ENCODE measurements around the gene UBTF. TPM values are rescaled to one million over a fixed set of nuclear protein-coding genes. Genes with fewer than 3 reads are reported as not detected.

UBTF gene
- total and polyA plus RNA-seq, 2 of the 8 experiments (the other 6 are each of a cell fraction or from before 2014, with no cell fraction given) = 14.7 to 106 TPM

DNA sequence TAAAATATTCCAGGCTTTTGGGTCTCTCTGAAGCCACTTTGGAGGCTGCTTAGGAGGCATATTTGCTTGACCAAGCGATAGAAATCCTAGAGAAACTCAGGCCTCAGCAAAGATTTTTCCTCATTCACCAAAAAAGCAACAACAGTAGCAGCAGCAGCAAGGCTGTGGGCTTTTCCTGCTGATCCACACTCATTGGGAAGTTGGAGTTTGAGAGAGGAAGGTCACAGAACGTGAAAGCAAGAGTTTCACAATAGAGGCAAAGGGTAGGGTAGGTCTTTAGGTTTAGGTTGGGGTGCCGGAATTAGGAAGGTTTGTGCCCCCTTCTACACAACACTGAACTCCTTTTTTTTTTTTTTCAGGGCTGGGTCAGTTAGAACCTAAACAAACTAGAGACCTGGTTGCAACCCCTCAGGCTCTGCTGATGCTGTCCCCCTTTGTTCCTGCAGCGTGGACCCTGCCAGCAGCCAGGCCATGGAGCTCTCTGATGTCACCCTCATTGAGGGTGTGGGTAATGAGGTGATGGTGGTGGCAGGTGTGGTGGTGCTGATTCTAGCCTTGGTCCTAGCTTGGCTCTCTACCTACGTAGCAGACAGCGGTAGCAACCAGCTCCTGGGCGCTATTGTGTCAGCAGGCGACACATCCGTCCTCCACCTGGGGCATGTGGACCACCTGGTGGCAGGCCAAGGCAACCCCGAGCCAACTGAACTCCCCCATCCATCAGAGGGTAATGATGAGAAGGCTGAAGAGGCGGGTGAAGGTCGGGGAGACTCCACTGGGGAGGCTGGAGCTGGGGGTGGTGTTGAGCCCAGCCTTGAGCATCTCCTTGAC is 30.7 kb downstream of the UBTF start:
- H3K4me1 ChIP-seq (replicated peaks in 1 of 4; ENCODE audit: control insufficient read depth in 3 of 4, insufficient read depth in 4 of 4, low read length in 3 of 4) = peaks cover 0 to 15% (median 10%) of the 10 kb centered on the region in 4 experiments; a peak in 6 of 7 replicates
- H3K4me3 ChIP-seq (ENCODE audit: extremely low read depth in 1 of 4, insufficient read depth in 2 of 4, low read depth in 3 of 4, low read length in 4 of 4) = no peak overlapping the region
- H2BK15ac ChIP-seq (ENCODE audit: low read length) = no peak overlapping the region
- H3K9ac ChIP-seq (replicated peaks in 1 of 4; ENCODE audit: extremely low read depth in 1 of 4, low read depth in 3 of 4, low read length in 3 of 4) = no peak overlapping the region
- H3K23me2 ChIP-seq (ENCODE audit: low read depth, low read length) = no peaks in the 10 kb centered on the region; the same call in 1 of the 2 replicates
- CTCF ChIA-PET (ENCODE audit: partially characterized antibody) = interaction anchor here (0.7 to 1.8 kb wide), 10 partner anchors 9 to 520 kb away, joined by 3 to 6 read pairs (median 3); partner anchors contain the start of genes ASB16 and DBF4B
- H2AK5ac ChIP-seq (ENCODE audit: low read depth, low read length) = no peak overlapping the region
- no peak overlapping the region for H2AFZ ChIP-seq (ENCODE audit: low read length)
- peaks cover 6% of the 10 kb centered on the region for H3K79me1 ChIP-seq (ENCODE audit: low read depth, low read length)
- peaks cover 3 to 18% (median 9%) of the 10 kb centered on the region in 4 experiments; a peak in 5 of 8 replicates for H3K36me3 ChIP-seq (ENCODE audit: control insufficient read depth in 2 of 4, insufficient read depth in 4 of 4, low read length in 3 of 4)
- FAIRE-seq = no peak
- 93% methylated on average over 12 of the region's 12 CpGs; no CpG with 5 or more reads in 1 of the 2 experiments for WGBS, 2 experiments (ENCODE audit: extremely low coverage in 1 of 2, insufficient coverage in 1 of 2, insufficient read length in 1 of 2, insufficient replicate concordance in 2 of 2, low coverage in 1 of 2, low lambda C conversion rate in 2 of 2, missing lambda C conversion rate in 1 of 2)
- POLR2A ChIA-PET (ENCODE audit: partially characterized antibody) = interaction anchor here (1.0 to 4.4 kb wide), 9 partner anchors 10 to 153 kb away, joined by 3 to 32 read pairs (median 6); partner anchors contain the start of gene ATXN7L3
- H2BK20ac ChIP-seq (ENCODE audit: low read length) = no peak overlapping the region
- no peak overlapping the region for H2BK120ac ChIP-seq (replicated peaks; ENCODE audit: low read depth, low read length)
- H4K8ac ChIP-seq (ENCODE audit: extremely low read depth, insufficient read depth, low read length) = no peak overlapping the region
- H3K79me2 ChIP-seq (ENCODE audit: control insufficient read depth in 1 of 2, insufficient read depth in 2 of 2, low read length in 2 of 2) = peaks cover 0 to 32% of the 10 kb centered on the region in 2 experiments; a peak in 2 of 4 replicates
- H4K91ac ChIP-seq (replicated peaks; ENCODE audit: insufficient read length, low read length) = no peak overlapping the region
- H4K5ac ChIP-seq (ENCODE audit: insufficient read length, low read depth, low read length) = no peak overlapping the region
- H3K56ac ChIP-seq (replicated peaks; ENCODE audit: insufficient read length, low read depth, low read length) = no peak overlapping the region
- no peak overlapping the region for H3K4ac ChIP-seq (replicated peaks; ENCODE audit: insufficient read length, low read depth, low read length)
- no peaks in the 10 kb centered on the region for H3K27me3 ChIP-seq (replicated peaks in 1 of 4; ENCODE audit: control insufficient read depth in 3 of 4, extremely low read depth in 1 of 4, insufficient read depth in 3 of 4, low read length in 3 of 4)
- no peak overlapping the region for H3K27ac ChIP-seq (ENCODE audit: low read depth, low read length)
- no peak overlapping the region for H3K14ac ChIP-seq (ENCODE audit: insufficient read length)
- no peak overlapping the region for H3K18ac ChIP-seq (ENCODE audit: extremely low read depth, low read length)
- peaks cover 0 to 14% of the 10 kb centered on the region in 2 experiments for H4K20me1 ChIP-seq (replicated peaks in 1 of 2; ENCODE audit: control insufficient read depth in 1 of 2, insufficient read depth in 2 of 2, low read length in 2 of 2)
- H3K9me3 ChIP-seq (ENCODE audit: insufficient read depth in 2 of 2, low read depth in 1 of 2, low read length in 1 of 2) = no peaks in the 10 kb centered on the region
- H2BK12ac ChIP-seq (ENCODE audit: low read depth, low read length) = no peak overlapping the region
- H3K4me2 ChIP-seq (ENCODE audit: insufficient read depth in 1 of 2, low read depth in 2 of 2, low read length in 2 of 2) = no peak overlapping the region; a peak in 1 of 4 replicates
- DNase-seq (ENCODE audit: low read depth in 1 of 2, low spot score in 2 of 2) = no peak
- no peak overlapping the region for H2BK5ac ChIP-seq (ENCODE audit: low read depth, low read length)
- H3K23ac ChIP-seq (ENCODE audit: insufficient read length) = no peak overlapping the region
- TF ChIP-seq, protein P1, sequence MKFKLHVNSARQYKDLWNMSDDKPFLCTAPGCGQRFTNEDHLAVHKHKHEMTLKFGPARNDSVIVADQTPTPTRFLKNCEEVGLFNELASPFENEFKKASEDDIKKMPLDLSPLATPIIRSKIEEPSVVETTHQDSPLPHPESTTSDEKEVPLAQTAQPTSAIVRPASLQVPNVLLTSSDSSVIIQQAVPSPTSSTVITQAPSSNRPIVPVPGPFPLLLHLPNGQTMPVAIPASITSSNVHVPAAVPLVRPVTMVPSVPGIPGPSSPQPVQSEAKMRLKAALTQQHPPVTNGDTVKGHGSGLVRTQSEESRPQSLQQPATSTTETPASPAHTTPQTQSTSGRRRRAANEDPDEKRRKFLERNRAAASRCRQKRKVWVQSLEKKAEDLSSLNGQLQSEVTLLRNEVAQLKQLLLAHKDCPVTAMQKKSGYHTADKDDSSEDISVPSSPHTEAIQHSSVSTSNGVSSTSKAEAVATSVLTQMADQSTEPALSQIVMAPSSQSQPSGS (IDR thresholded peaks at IDR 0.05; ENCODE audit: low read length) = no peak
- TF ChIP-seq FOSL1 (IDR thresholded peaks at IDR 0.05; ENCODE audit: insufficient read depth, low read depth, low read length) (no peak), EZH2 (IDR thresholded peaks at IDR 0.05; ENCODE audit: low read depth, low read length, severe bottlenecking) (no peak), PHF8 (conservative IDR thresholded peaks at IDR 0.05; ENCODE audit: low read depth, low read length) (no peak), RNF2 (IDR thresholded peaks at IDR 0.05; ENCODE audit: borderline replicate concordance, low read depth, low read length, missing control alignments, poor library complexity, severe bottlenecking) (no peak)
